ENCODE results near the gene GPD1. TPM values are rescaled to one million over a fixed set of nuclear protein-coding genes. Genes with fewer than 3 reads are reported as not detected.

Gene GPD1
- total RNA-seq, 6 experiments from 2014 or later = 43.6 to 210 (median 110) TPM

DNA sequence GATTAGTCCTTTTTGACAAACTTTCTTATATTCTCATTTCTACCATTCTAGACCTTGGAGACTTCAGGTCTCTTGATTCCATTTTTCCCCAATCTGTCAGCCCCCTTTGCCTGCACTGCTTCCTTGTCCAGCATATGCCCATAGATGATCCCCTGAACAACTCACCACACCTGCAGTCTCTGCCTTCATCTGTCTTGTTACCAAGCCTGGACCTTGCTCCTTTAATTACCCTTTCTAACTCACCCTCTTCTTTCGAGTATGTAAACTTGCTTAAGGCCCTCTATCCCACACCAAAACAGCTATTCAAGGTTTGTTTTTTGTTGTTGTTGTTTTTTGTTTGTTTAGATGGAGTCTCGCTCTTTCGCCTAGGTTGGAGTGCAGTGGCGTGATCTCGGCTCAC lies 17.8 kb downstream of the GPD1 start:
- TF ChIP-seq, protein P1, sequence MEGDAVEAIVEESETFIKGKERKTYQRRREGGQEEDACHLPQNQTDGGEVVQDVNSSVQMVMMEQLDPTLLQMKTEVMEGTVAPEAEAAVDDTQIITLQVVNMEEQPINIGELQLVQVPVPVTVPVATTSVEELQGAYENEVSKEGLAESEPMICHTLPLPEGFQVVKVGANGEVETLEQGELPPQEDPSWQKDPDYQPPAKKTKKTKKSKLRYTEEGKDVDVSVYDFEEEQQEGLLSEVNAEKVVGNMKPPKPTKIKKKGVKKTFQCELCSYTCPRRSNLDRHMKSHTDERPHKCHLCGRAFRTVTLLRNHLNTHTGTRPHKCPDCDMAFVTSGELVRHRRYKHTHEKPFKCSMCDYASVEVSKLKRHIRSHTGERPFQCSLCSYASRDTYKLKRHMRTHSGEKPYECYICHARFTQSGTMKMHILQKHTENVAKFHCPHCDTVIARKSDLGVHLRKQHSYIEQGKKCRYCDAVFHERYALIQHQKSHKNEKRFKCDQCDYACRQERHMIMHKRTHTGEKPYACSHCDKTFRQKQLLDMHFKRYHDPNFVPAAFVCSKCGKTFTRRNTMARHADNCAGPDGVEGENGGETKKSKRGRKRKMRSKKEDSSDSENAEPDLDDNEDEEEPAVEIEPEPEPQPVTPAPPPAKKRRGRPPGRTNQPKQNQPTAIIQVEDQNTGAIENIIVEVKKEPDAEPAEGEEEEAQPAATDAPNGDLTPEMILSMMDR (IDR thresholded peaks at IDR 0.05) = no peak
- TF ChIP-seq POLR2A (IDR thresholded peaks at IDR 0.05) = no peak
- Histone ChIP-seq H3K27me3 (no peaks in the 10 kb centered on the region), H3K36me3 (peaks cover 0 to 27% (median 8%) of the 10 kb centered on the region in 4 donors), H3K27ac (no peak overlapping the region), H3K4me1 (no peaks in the 10 kb centered on the region), H3K9me3 (no peaks in the 10 kb centered on the region), H3K4me3 (no peak overlapping the region)
- WGBS (ENCODE audit: insufficient coverage, low coverage, low lambda C conversion rate, missing lambda C conversion rate) = 81% methylated on average over 5 of the region's 5 CpGs
- intact Hi-C loops (cut with DNase I) = no loop called here
- DNase-seq (no peak), ATAC-seq (no peak)

DNA sequence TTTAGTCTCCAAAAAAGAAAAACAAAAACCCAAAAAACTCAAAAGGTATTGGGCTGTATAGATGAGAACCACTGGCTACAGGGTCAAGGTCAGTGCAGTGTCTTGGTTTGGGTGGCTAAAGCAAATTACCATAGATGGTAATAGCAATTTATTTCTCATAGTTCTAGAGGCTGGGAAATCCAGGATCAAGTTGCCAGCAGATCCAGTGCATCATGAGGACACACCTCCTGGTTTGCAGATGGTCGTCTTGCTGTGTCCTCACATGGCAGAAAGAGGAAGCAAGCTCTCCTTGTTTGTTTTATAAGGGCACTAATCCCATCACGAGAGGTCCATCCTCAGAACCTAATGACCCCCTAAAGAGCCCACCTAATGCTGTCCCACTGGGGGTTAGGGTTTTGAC lies 19.4 kb downstream of the GPD1 start:
- intact Hi-C loops (cut with DNase I) = no loop called here
- H3K4me3 ChIP-seq = no peak overlapping the region
- TF ChIP-seq, protein P1 (IDR thresholded peaks at IDR 0.05) = no peak
- no peak for TF ChIP-seq POLR2A (IDR thresholded peaks at IDR 0.05)
- DNase-seq = no peak
- no peaks in the 10 kb centered on the region for H3K27me3 ChIP-seq
- no peaks in the 10 kb centered on the region for H3K9me3 ChIP-seq
- H3K36me3 ChIP-seq = peaks cover 0 to 32% (median 8%) of the 10 kb centered on the region in 4 donors
- WGBS (ENCODE audit: insufficient coverage, low coverage, low lambda C conversion rate, missing lambda C conversion rate) = no CpG with 5 or more reads among the region's 2 CpGs
- H3K27ac ChIP-seq = no peak overlapping the region
- no peak for ATAC-seq
- no peaks in the 10 kb centered on the region for H3K4me1 ChIP-seq

- Histone ChIP-seq H3K9me3 (no peaks in the 10 kb centered on the region), H3K4me1 (no peaks in the 10 kb centered on the region), H3K36me3 (peaks cover 0 to 33% (median 9%) of the 10 kb centered on the region in 4 donors), H3K27me3 (no peaks in the 10 kb centered on the region), H3K4me3 (no peak overlapping the region), H3K27ac (no peak overlapping the region)
- ATAC-seq (peak in 1 of 4 donors; percentile 24), DNase-seq (no peak)
- intact Hi-C loops (cut with DNase I) = no loop called here
- no peak for TF ChIP-seq POLR2A (IDR thresholded peaks at IDR 0.05)
- TF ChIP-seq, protein P1 (IDR thresholded peaks at IDR 0.05) = no peak
- WGBS (ENCODE audit: insufficient coverage, low coverage, low lambda C conversion rate, missing lambda C conversion rate) = no CpG with 5 or more reads among the region's 2 CpGs
Observed at GRCh38 chr12:50127546-50127945, 23.7 kb downstream of the GPD1 start.

GRCh38 chr12:50129290-50129689 lies 25.5 kb downstream of the GPD1 start:
- H3K9me3 ChIP-seq = no peaks in the 10 kb centered on the region
- ATAC-seq = no peak
- no peak overlapping the region for H3K27ac ChIP-seq
- 60% methylated on average over 1 of the region's 4 CpGs for WGBS (ENCODE audit: insufficient coverage, low coverage, low lambda C conversion rate, missing lambda C conversion rate)
- peaks cover 0 to 25% (median 9%) of the 10 kb centered on the region in 4 donors for H3K36me3 ChIP-seq
- no peak for TF ChIP-seq POLR2A (IDR thresholded peaks at IDR 0.05)
- TF ChIP-seq, protein P1 (IDR thresholded peaks at IDR 0.05) = no peak
- intact Hi-C loops (cut with DNase I) = no loop called here
- H3K27me3 ChIP-seq = no peaks in the 10 kb centered on the region
- no peak overlapping the region for H3K4me3 ChIP-seq
- no peak for DNase-seq
- no peaks in the 10 kb centered on the region for H3K4me1 ChIP-seq

All from right lobe of liver (tissue), 6 donors.